Measurements from ENCODE around the gene WDR48. TPM values are rescaled to one million over a fixed set of nuclear protein-coding genes. Genes with fewer than 3 reads are reported as not detected.

WDR48 gene
- total RNA-seq, 2 experiments from 2014 or later, result 81.2 to 88.6 TPM

DNA sequence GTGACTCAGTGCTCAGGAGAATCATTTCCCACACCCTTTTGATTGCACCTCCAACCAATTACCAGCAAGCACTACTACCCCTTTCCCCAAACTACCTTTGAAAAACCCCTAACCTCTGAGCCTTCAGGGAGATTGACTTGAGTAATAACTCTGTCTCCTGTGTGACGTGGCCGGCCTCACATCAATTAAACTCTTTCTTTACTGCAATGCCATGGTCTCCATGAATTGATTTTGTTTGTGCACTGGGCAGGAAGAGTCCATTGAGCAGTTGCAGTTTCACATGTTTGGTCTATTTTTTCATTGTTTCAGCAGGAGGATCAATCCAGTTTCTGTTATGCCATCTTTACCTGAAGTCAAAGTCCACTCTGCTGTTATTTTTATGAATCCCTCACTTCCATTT is 32.5 kb upstream of the WDR48 start:
- H3K27ac Mint-ChIP-seq, result no peak overlapping the region
- CTCF ChIA-PET, result interaction anchor here (1.8 kb wide), 1 partner anchor 19 kb away, joined by 3 read pairs; no protein-coding TSS in a partner anchor
- POLR2A ChIA-PET, result no interaction called here
- no peak overlapping the region for H3K4me3 Mint-ChIP-seq
- Histone ChIP-seq H3K36me3 (ENCODE audit: insufficient read depth, low read length) (no peaks in the 10 kb centered on the region), H3K4me3 (ENCODE audit: low read length) (no peak overlapping the region), H3K27ac (ENCODE audit: low read depth in 1 of 2, low read length in 2 of 2) (no peak overlapping the region), H3K4me1 (ENCODE audit: insufficient read depth, low read length) (no peaks in the 10 kb centered on the region), H3K27me3 (ENCODE audit: control insufficient read depth in 1 of 2, insufficient read depth in 2 of 2, low read length in 2 of 2) (peaks cover 0 to 4% of the 10 kb centered on the region in 2 experiments), H3K9me3 (ENCODE audit: control insufficient read depth in 1 of 2, insufficient read depth in 1 of 2, low read length in 2 of 2) (no peaks in the 10 kb centered on the region)
- intact Hi-C loops (cut with DNase I, micrococcal nuclease), result no loop called here
- DNase-seq, result no peak
- no peaks in the 10 kb centered on the region for H3K9me3 Mint-ChIP-seq
- no peaks in the 10 kb centered on the region for H3K4me1 Mint-ChIP-seq (ENCODE audit: low read depth)
- H3K27me3 Mint-ChIP-seq, result peaks cover 43% of the 10 kb centered on the region
- ATAC-seq (ENCODE audit: poor library complexity), result no peak
- H3K36me3 Mint-ChIP-seq (ENCODE audit: low read depth), result no peaks in the 10 kb centered on the region
- TF ChIP-seq, protein P1, sequence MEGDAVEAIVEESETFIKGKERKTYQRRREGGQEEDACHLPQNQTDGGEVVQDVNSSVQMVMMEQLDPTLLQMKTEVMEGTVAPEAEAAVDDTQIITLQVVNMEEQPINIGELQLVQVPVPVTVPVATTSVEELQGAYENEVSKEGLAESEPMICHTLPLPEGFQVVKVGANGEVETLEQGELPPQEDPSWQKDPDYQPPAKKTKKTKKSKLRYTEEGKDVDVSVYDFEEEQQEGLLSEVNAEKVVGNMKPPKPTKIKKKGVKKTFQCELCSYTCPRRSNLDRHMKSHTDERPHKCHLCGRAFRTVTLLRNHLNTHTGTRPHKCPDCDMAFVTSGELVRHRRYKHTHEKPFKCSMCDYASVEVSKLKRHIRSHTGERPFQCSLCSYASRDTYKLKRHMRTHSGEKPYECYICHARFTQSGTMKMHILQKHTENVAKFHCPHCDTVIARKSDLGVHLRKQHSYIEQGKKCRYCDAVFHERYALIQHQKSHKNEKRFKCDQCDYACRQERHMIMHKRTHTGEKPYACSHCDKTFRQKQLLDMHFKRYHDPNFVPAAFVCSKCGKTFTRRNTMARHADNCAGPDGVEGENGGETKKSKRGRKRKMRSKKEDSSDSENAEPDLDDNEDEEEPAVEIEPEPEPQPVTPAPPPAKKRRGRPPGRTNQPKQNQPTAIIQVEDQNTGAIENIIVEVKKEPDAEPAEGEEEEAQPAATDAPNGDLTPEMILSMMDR (IDR thresholded peaks at IDR 0.05), result no peak

DNA sequence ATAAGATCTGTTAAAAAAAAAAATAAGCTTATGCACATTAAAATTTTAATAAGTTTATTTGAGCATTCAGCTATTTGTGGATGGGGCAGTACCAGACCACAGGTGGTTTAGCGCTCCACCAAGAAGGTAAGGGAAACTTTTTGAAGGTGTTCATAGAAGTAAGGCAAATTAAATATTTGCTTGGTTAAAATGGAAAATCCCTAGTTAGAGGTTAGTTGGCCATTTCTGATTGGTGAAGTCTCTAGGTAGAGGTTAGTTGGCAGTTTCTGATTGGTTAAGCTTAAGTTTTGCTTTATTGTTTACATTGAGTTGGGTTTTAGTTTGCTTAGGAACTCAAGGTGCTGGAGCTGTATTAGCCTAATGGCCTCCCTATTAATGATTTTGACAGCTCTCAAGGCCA is 30.8 kb upstream of the WDR48 start:
- TF ChIP-seq, protein P1 (IDR thresholded peaks at IDR 0.05), result no peak
- Histone ChIP-seq H3K27me3 (ENCODE audit: control insufficient read depth in 1 of 2, insufficient read depth in 2 of 2, low read length in 2 of 2) (peaks cover 0 to 4% of the 10 kb centered on the region in 2 experiments), H3K36me3 (ENCODE audit: insufficient read depth, low read length) (no peaks in the 10 kb centered on the region), H3K4me3 (ENCODE audit: low read length) (no peak overlapping the region), H3K4me1 (ENCODE audit: insufficient read depth, low read length) (no peaks in the 10 kb centered on the region), H3K27ac (ENCODE audit: low read depth in 1 of 2, low read length in 2 of 2) (no peak overlapping the region), H3K9me3 (ENCODE audit: control insufficient read depth in 1 of 2, insufficient read depth in 1 of 2, low read length in 2 of 2) (no peaks in the 10 kb centered on the region)
- ChIA-PET CTCF (interaction anchor here (1.5 kb wide), 1 partner anchor 10 kb away, joined by 5 read pairs; no protein-coding TSS in a partner anchor), POLR2A (no interaction called here)
- H3K36me3 Mint-ChIP-seq (ENCODE audit: low read depth), result no peaks in the 10 kb centered on the region
- H3K4me1 Mint-ChIP-seq (ENCODE audit: low read depth), result no peaks in the 10 kb centered on the region
- intact Hi-C loops (cut with DNase I, micrococcal nuclease), result no loop called here
- ATAC-seq (ENCODE audit: poor library complexity), result no peak
- DNase-seq, result peak in 2 of 14 experiments; percentile 1 to 8
- no peaks in the 10 kb centered on the region for H3K9me3 Mint-ChIP-seq
- no peak overlapping the region for H3K4me3 Mint-ChIP-seq
- peaks cover 38% of the 10 kb centered on the region for H3K27me3 Mint-ChIP-seq
- no peak overlapping the region for H3K27ac Mint-ChIP-seq

DNA sequence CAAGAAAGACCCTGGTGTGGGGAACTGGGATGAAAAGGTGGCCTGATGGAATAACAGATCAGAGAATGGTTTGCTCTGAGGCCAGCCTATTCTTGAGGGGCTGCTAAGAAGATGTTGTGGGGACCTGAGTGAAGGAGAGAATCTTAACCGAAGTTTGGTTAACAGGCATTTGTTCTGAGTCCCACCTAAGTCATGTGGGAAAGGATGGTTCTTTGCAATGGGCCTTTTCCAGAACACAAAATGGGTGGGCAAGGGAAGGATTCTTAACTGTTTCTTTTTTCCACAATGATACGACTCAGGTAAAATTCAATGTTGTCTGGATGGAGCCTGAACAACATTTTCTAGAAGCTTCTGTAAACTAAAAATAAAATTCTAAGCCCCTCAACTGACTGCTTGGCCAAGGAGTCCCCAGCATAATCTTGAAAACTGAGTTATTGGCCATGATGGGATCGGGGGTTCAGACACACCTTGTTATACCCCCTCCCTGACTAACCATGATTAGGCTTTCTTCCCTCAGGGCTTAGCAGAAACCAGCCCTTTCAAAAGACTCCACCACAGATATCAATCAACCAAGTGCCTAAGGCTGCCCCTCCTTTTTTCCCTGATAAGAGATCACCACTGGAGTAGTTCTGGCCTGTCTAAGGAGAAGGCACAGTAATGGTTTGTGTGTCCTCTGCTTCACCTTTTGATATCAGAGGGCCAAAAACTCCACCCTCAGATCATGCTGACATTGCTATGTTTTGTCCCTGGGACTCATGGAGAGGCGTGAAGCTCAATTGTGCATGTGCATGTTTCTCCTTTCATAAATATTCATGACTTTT is 30.1 kb upstream of the WDR48 start:
- intact Hi-C loops (cut with DNase I, micrococcal nuclease), result no loop called here
- no peak overlapping the region for H3K4me3 ChIP-seq (ENCODE audit: low read length)
- TF ChIP-seq, protein P1 (IDR thresholded peaks at IDR 0.05), result no peak

More for the DNA sequence above, 30.1 kb upstream of the WDR48 start:
- DNase-seq, result no peak
- no peak overlapping the region for H3K27ac Mint-ChIP-seq
- no peaks in the 10 kb centered on the region for H3K4me1 Mint-ChIP-seq (ENCODE audit: low read depth)
- Histone ChIP-seq H3K36me3 (ENCODE audit: insufficient read depth, low read length) (no peaks in the 10 kb centered on the region), H3K27me3 (ENCODE audit: control insufficient read depth in 1 of 2, insufficient read depth in 2 of 2, low read length in 2 of 2) (peaks cover 0 to 4% of the 10 kb centered on the region in 2 experiments), H3K9me3 (ENCODE audit: control insufficient read depth in 1 of 2, insufficient read depth in 1 of 2, low read length in 2 of 2) (no peaks in the 10 kb centered on the region), H3K4me1 (ENCODE audit: insufficient read depth, low read length) (no peaks in the 10 kb centered on the region), H3K27ac (ENCODE audit: low read depth in 1 of 2, low read length in 2 of 2) (no peak overlapping the region)
- no peaks in the 10 kb centered on the region for H3K9me3 Mint-ChIP-seq
- ChIA-PET CTCF (interaction anchor here (1.5 kb wide), 1 partner anchor 9 kb away, joined by 5 read pairs; no protein-coding TSS in a partner anchor), POLR2A (no interaction called here)
- H3K27me3 Mint-ChIP-seq, result peaks cover 38% of the 10 kb centered on the region
- H3K36me3 Mint-ChIP-seq (ENCODE audit: low read depth), result no peaks in the 10 kb centered on the region
- ATAC-seq (ENCODE audit: poor library complexity), result no peak
- no peak overlapping the region for H3K4me3 Mint-ChIP-seq

Data from CD4-positive, alpha-beta T cell (primary cell).